Peyer's patch (tissue), 4 donors: ENCODE results near the gene PAGE1.

Experiments
- CTCF ChIP-seq, 6 experiments: fragments of 450-650 bp in 4 of 6; fragments of 200-600 bp in 2 of 6; sonication (generic) in 1 of 6; IDR thresholded peaks; one replicate each; pipeline ENCODE4 v1.5.1; 2017 to 2019; ENCODE audit warnings: antibody characterized with exemption in 6 of 6, mild to moderate bottlenecking in 3 of 6, moderate library complexity in 1 of 6
- POLR2A ChIP-seq, 2 donors: fragments of 450-650 bp; IDR thresholded peaks; one replicate each; pipeline ENCODE4 v1.5.1; 2017; ENCODE audit warnings: antibody characterized with exemption in 2 of 2, mild to moderate bottlenecking in 2 of 2, moderate library complexity in 2 of 2

GRCh38 chrX:49659771-49660170, 36.0 kb downstream of the PAGE1 start:
- TF ChIP-seq POLR2A (IDR thresholded peaks at IDR 0.05) (no peak), CTCF (IDR thresholded peaks at IDR 0.05) (no peak)
